ENCODE results near the gene RALGAPA1. TPM values are rescaled to one million over a fixed set of nuclear protein-coding genes. Genes with fewer than 3 reads are reported as not detected.
"Not testable (repeated sequence)": the region's sequence is repeated elsewhere in the genome, so short reads cannot be mapped to it uniquely, and the experiment has no call there.

Gene RALGAPA1
- total RNA-seq, 1 donor from 2014 or later, result 29.0 TPM

DNA sequence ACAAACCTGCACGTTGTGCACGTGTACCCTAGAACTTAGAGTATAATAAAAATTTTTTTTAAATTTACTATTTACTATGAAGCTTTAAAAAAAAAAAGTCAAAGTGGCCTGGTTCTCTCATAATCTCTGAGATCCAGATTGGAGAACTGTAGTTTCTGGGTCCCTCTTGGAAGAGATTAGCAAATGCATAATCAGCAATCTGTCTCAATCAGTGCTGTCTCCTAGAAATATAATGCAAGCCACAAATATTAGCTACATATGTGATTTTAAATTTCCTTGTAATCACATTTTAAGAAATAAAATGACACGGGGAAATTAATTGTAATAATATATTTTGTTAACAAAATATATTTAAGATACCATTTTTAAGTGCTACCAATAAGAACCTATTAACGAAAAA lies 32.3 kb downstream of the RALGAPA1 start:
- no peaks in the 10 kb centered on the region for H3K4me1 Mint-ChIP-seq (ENCODE audit: unreplicated experiment)
- H3K27me3 Mint-ChIP-seq (ENCODE audit: unreplicated experiment), result no peaks in the 10 kb centered on the region
- peaks cover 4% of the 10 kb centered on the region for H3K36me3 Mint-ChIP-seq (ENCODE audit: low read depth, unreplicated experiment)
- TF ChIP-seq, protein P1, sequence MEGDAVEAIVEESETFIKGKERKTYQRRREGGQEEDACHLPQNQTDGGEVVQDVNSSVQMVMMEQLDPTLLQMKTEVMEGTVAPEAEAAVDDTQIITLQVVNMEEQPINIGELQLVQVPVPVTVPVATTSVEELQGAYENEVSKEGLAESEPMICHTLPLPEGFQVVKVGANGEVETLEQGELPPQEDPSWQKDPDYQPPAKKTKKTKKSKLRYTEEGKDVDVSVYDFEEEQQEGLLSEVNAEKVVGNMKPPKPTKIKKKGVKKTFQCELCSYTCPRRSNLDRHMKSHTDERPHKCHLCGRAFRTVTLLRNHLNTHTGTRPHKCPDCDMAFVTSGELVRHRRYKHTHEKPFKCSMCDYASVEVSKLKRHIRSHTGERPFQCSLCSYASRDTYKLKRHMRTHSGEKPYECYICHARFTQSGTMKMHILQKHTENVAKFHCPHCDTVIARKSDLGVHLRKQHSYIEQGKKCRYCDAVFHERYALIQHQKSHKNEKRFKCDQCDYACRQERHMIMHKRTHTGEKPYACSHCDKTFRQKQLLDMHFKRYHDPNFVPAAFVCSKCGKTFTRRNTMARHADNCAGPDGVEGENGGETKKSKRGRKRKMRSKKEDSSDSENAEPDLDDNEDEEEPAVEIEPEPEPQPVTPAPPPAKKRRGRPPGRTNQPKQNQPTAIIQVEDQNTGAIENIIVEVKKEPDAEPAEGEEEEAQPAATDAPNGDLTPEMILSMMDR (IDR thresholded peaks at IDR 0.05; ENCODE audit: unreplicated experiment), result no peak
- H3K4me3 Mint-ChIP-seq (ENCODE audit: unreplicated experiment), result no peak overlapping the region
- no peak overlapping the region for H3K27ac Mint-ChIP-seq (ENCODE audit: unreplicated experiment)
- no peaks in the 10 kb centered on the region for H3K9me3 Mint-ChIP-seq (ENCODE audit: unreplicated experiment)
- DNase-seq (ENCODE audit: low spot score), result no peak

DNA sequence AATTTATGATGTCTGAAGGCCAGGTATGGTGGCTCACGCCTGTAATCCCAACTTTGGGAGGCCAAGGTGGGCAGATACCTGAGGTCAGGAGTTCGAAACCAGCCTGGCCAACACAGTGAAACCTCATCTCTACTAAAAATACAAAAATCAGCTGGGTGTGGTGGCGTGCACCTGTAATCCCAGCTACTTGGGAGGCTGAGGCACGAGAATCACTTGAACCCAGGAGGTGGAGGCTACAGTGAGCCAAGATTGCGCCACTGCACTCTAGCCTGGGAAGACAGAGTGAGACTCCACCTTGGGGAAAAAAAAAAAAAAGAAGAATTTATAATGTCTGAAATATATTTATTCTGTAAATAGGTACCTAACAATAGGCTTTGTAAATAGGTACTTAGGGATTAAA lies 33.0 kb downstream of the RALGAPA1 start:
- not testable (repeated sequence) for H3K9me3 Mint-ChIP-seq (ENCODE audit: unreplicated experiment); DNase-seq (ENCODE audit: low spot score); H3K4me3 Mint-ChIP-seq (ENCODE audit: unreplicated experiment); H3K27ac Mint-ChIP-seq (ENCODE audit: unreplicated experiment); H3K36me3 Mint-ChIP-seq (ENCODE audit: low read depth, unreplicated experiment); H3K27me3 Mint-ChIP-seq (ENCODE audit: unreplicated experiment); H3K4me1 Mint-ChIP-seq (ENCODE audit: unreplicated experiment)

DNA sequence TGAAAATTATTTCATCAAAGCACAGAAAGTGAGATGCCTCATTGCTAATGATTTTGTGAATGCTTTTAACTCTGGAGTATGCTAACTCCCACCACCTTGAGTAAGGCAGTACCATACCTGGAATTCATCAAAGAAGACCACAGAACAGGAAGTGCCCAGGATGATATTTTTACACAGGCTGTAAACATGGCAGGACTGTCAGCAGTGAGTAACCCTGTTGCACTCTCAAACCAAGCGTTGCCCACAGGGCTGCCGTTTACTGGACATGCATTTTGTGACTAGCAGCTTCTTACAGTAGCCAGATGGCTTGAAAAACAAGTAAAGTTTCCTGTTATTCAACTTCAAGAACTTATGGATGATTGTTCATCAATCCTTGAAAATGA lies 42.4 kb downstream of the RALGAPA1 start:
- Mint-ChIP-seq H3K27me3 (ENCODE audit: unreplicated experiment) (no peaks in the 10 kb centered on the region), H3K4me1 (ENCODE audit: unreplicated experiment) (no peaks in the 10 kb centered on the region), H3K4me3 (ENCODE audit: unreplicated experiment) (no peak overlapping the region), H3K27ac (ENCODE audit: unreplicated experiment) (no peak overlapping the region), H3K36me3 (ENCODE audit: low read depth, unreplicated experiment) (no peaks in the 10 kb centered on the region), H3K9me3 (ENCODE audit: unreplicated experiment) (no peaks in the 10 kb centered on the region)
- no peak for DNase-seq (ENCODE audit: low spot score)
- TF ChIP-seq, protein P1 (IDR thresholded peaks at IDR 0.05; ENCODE audit: unreplicated experiment), result no peak

DNA sequence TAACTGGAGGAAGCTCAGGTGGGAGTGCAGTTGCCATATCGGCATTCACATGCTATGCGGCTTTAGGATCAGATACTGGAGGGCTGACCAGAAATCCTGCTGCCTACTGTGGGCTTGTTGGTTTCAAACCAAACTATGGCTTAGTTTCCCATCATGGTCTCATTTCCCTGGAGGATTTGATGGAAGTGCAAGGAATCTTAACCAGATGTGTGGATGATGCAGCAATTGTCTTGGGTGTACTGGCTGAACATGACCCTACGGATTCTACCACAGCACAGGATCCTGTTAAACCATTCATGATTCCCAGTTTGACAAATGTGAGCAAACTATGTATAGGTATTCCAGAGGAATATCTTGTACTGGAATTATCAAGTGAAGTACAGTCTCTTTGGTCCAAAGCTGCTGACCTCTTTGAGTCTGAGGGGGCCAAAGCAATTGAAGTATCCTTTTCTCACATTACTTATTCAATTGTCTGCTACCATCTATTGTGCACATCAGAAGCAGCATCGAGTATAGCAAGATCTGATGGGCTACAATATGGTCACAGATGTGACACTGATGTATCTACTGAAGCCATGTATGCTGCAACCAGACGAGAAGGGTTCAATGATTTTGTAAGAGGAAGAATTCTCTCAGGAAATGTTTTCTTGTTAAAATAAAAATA lies 42.9 kb downstream of the RALGAPA1 start:
- H3K27ac Mint-ChIP-seq (ENCODE audit: unreplicated experiment), result no peak overlapping the region
- no peaks in the 10 kb centered on the region for H3K9me3 Mint-ChIP-seq (ENCODE audit: unreplicated experiment)
- DNase-seq (ENCODE audit: low spot score), result no peak
- H3K4me3 Mint-ChIP-seq (ENCODE audit: unreplicated experiment), result no peak overlapping the region
- no peaks in the 10 kb centered on the region for H3K36me3 Mint-ChIP-seq (ENCODE audit: low read depth, unreplicated experiment)
- no peaks in the 10 kb centered on the region for H3K27me3 Mint-ChIP-seq (ENCODE audit: unreplicated experiment)
- no peaks in the 10 kb centered on the region for H3K4me1 Mint-ChIP-seq (ENCODE audit: unreplicated experiment)
- TF ChIP-seq, protein P1 (IDR thresholded peaks at IDR 0.05; ENCODE audit: unreplicated experiment), result no peak

DNA sequence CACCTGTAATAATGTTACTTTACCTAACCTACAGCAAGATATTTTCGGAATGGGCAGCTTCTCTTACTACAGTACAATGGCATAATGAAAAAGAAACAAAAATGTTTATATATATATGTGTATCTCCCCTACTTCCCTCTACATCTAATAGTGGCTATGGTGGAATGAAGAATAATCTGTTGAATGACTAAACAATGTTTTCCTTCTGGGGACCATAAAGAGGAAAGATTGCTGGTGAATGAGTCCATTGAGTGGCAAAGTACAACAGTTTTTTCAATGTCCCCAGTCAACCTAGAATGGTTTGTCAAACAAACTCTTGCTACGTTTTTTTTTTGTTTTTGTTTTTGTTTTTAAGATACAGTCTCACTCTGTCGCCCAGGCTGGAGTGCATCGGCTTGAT lies 47.2 kb downstream of the RALGAPA1 start:
- H3K27ac Mint-ChIP-seq (ENCODE audit: unreplicated experiment), result no peak overlapping the region
- no peak overlapping the region for H3K4me3 Mint-ChIP-seq (ENCODE audit: unreplicated experiment)
- H3K9me3 Mint-ChIP-seq (ENCODE audit: unreplicated experiment), result no peaks in the 10 kb centered on the region
- H3K36me3 Mint-ChIP-seq (ENCODE audit: low read depth, unreplicated experiment), result no peaks in the 10 kb centered on the region
- no peaks in the 10 kb centered on the region for H3K4me1 Mint-ChIP-seq (ENCODE audit: unreplicated experiment)
- no peak for DNase-seq (ENCODE audit: low spot score)
- TF ChIP-seq, protein P1 (IDR thresholded peaks at IDR 0.05; ENCODE audit: unreplicated experiment), result no peak
- no peaks in the 10 kb centered on the region for H3K27me3 Mint-ChIP-seq (ENCODE audit: unreplicated experiment)

Measured in endothelial cell (in vitro differentiated cells).